GM19043 (cell line): Measurements from ENCODE around the gene TRRAP.

Source experiments
- ATAC-seq: cut with Tn5 transposase; IDR thresholded peaks from one replicate; pipeline ENCODE4 v1.9.1; 2021; ENCODE audit warnings: low read depth; ENCODE audit not compliant: unreplicated experiment

The TRRAP gene

GRCh38 chr7:98935811-98936210 is 57.5 kb downstream of the TRRAP start:
- ATAC-seq, result no peak

GRCh38 chr7:98943336-98943735 is 65.0 kb downstream of the TRRAP start:
- no peak for ATAC-seq

DNA sequence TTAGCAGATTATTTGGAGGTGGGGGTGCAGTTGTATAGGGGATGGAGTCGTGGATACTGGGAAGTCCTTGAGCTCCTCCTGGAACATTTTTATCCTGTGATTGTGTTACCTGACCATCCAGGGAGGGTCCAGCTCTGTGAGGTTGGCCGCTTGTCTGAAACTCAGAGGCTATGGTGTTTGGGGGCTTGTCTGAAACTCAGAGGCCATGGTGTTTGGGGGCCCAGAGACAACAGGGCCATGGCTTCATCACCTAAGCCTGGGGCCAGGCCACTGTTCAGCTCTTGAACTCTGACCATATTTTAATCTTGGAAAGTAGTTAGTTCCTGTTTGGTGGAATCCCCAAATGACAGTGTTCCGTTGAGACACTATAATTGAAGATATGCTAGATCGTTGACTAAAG is 66.1 kb downstream of the TRRAP start:
- no peak for ATAC-seq

GRCh38 chr7:98945852-98946251 is 67.5 kb downstream of the TRRAP start:
- ATAC-seq, result no peak

DNA sequence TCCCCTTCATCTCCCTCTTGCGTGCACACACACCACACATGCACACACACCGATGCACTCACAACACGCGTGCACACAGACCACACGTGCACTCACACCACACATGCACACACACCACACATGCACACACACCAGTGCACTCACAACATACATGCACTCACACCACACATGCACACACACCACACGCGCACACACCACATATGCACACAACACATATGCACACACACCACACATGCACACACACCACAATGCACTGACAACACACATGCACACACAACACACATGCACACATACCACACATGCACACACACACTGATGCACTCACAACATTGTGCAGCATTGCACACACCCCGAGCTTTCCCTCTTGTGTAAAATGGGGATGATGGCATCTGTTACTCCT is 68.1 kb downstream of the TRRAP start:
- no peak for ATAC-seq

DNA sequence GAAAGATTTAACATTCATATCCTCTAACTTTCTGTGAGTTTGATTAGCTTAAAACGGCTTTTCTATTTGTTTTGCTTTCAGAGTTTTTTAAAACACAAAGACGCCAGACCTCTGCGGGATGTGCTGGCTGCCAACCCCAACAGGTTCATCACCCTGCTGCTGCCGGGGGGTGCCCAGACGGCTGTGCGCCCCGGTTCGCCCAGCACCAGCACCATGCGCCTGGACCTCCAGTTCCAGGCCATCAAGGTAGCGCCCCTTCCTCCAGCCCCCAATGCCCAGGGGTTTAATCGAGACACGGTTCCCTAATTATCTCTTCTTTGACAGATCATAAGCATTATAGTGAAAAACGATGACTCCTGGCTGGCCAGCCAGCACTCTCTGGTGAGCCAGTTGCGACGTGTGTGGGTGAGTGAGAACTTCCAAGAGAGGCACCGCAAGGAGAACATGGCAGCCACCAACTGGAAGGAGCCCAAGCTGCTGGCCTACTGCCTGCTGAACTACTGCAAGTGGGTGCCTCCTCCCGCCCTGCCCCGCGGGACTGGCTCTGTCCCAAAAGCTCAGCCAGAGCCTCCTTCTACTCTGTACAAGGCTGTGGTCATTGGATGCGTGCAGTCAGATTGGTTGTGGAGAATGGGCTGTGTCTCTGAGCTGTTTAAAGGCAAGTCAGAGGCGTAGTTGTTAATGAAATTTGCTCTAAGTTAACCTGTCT is 71.2 kb downstream of the TRRAP start:
- no peak for ATAC-seq

DNA sequence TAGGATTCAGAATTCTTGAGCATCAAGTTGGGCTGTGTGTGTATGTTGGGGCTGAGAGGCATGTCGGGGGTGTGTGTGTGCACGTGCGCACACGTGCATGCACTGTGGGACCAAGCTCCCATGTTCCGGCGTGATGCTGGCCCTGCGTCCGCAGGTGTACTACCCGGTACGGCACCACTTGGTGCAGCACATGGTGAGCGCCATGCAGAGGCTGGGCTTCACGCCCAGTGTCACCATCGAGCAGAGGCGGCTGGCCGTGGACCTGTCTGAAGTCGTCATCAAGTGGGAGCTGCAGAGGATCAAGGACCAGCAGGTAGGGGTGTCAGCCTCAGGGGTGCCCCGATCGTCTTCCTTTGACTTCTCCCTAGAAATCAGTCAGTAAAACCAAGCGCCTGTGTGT is 77.7 kb downstream of the TRRAP start:
- no peak for ATAC-seq

- ATAC-seq, result no peak
These were observed 78.1 kb downstream of the TRRAP start for GRCh38 chr7:98956469-98956868.

GRCh38 chr7:98956937-98957336 is 78.6 kb downstream of the TRRAP start:
- ATAC-seq, result no peak

- no peak for ATAC-seq
These were observed 79.4 kb downstream of the TRRAP start for GRCh38 chr7:98957766-98958165.

- no peak for ATAC-seq
These were observed 80.6 kb downstream of the TRRAP start for GRCh38 chr7:98958968-98959367.

DNA sequence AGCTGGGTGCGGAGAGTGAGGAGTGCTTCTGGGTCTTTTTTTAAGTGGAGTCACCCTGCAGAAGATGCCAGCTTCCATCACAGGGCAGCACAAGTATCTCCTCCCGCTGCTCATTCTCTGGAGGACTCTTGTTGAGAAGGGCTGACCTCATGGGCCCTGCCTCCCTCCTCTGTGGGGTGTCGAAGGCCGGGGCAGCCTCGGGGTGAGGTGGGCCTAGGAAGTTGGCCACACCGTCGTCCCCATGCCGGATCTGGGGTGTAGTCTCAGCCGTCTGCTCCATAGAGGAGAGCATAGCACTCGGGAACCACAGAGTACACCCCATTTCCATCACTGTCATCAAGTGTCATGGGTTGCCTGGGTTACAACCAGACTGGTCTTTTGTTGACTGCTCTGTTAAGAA is 85.0 kb downstream of the TRRAP start:
- ATAC-seq, result no peak

- no peak for ATAC-seq
These were observed 86.3 kb downstream of the TRRAP start for GRCh38 chr7:98964596-98964995.

GRCh38 chr7:98968621-98969020 is 90.3 kb downstream of the TRRAP start:
- no peak for ATAC-seq

DNA sequence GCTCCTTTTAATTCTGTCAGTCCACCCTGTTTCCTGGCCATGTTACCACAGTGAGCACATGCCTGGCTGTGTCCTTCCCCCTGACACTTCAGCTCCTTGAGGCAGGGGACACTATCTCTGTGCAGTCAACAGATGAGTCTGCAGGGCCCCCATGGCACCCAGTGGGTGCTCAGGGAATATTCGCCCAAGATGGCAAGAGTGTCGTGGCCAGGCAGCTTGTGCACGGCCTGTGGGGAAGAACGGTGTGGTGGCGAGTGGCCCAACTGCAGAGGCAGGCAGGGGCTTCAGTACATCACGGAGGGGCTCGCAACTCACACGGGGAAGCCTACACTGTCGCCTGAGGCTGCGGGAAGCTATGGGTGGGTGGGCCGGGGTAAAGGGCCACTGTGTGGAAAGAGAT is 91.1 kb downstream of the TRRAP start:
- no peak for ATAC-seq

DNA sequence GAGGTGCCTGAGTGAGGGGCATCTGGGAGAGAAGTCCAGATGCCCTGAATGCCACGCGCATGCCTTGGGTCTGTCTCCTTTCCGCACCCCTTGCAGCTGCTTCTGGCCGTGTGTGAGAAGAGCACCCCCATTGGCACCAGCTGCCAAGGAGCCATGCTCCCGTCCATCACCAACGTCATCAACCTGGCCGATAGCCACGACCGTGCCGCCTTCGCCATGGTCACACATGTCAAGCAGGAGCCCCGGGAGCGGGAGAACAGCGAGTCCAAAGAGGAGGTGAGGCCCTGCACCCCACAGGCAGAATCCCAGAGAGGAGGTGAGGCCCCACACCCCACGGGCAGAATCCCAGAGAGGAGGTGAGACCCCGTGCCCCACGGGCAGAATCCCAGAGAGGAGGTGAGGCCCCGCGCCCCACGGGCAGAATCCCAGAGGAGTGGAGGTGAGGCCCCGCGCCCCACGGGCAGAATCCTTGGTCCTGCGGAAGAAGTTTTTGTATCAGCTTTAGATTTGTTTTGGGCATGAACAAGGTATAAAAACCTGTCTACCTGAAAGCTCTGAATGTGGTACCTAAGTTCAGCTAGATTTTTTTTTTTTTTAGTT is 91.8 kb downstream of the TRRAP start:
- ATAC-seq, result no peak

GRCh38 chr7:98970805-98971204 is 92.5 kb downstream of the TRRAP start:
- no peak for ATAC-seq

DNA sequence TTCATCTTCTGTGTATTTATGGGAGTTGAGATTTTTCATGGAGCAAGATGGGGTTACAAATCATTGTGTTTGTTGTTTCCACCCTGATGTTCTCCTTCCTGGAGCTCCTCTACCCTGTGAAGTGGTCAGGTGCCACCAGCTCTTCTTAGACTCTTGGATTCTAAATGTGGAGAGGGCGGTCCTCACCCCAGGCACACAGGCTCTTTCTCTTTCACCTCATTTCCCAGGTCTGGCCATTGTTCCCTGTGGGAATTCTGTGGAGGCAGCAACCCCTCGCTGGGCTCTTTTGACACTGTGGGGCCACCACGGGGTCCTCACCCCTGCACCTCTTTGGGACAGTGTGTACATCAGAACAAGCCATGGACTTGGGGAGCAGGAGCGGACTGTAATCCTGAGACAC is 95.9 kb downstream of the TRRAP start:
- no peak for ATAC-seq

GRCh38 chr7:98974906-98975816 is 96.8 kb downstream of the TRRAP start:
- ATAC-seq, result no peak

- no peak for ATAC-seq
These were observed 98.3 kb downstream of the TRRAP start for GRCh38 chr7:98976396-98977185.

- no peak for ATAC-seq
These were observed 100.3 kb downstream of the TRRAP start for GRCh38 chr7:98978672-98979071.
